SK-N-MC (cell line): Measurements from ENCODE around the gene GPM6B.

Source experiments
- EZH2 ChIP-seq: fragments of 200-600 bp; sonication (generic); IDR thresholded peaks from one replicate; pipeline ENCODE4 v1.6.1; 2017; ENCODE audit warnings: antibody characterized with exemption
- FOXP2 ChIP-seq: optimal IDR thresholded peaks from 2 replicates; pipeline ENCODE3; 2011; ENCODE audit warnings: mild to moderate bottlenecking, moderate library complexity; ENCODE audit not compliant: insufficient read depth; ENCODE audit errors: extremely low read length, control extremely low read depth
- POLR2AphosphoS5 ChIP-seq: IDR thresholded peaks from 2 replicates; pipeline ENCODE4 v1.6.1; 2012; ENCODE audit warnings: mild to moderate bottlenecking, low read depth, low read length, borderline replicate concordance

DNA sequence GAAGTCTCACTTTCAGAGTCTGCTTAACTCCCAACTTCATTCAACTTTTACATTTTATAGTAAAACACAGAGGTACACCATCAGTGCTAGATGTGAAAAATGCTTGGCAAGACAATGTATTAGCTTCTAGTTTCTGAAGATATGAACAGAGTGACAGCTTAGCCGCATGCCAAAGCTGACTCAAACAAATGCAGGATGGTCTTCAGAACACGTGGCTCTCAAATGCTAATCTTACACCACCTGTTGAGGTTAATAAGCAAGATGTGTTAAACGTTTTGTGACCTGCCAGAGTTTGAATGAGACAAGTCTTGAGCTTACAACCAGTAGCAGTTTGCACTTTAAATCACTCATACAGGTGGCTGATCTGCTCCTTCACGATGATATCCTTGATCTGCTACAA, 18.9 kb upstream of the GPM6B start:
- TF ChIP-seq POLR2AphosphoS5 (no peak), EZH2 (no peak), FOXP2 (no peak)
